Measurements from ENCODE around the gene SCAF4.

Gene SCAF4, protein sequence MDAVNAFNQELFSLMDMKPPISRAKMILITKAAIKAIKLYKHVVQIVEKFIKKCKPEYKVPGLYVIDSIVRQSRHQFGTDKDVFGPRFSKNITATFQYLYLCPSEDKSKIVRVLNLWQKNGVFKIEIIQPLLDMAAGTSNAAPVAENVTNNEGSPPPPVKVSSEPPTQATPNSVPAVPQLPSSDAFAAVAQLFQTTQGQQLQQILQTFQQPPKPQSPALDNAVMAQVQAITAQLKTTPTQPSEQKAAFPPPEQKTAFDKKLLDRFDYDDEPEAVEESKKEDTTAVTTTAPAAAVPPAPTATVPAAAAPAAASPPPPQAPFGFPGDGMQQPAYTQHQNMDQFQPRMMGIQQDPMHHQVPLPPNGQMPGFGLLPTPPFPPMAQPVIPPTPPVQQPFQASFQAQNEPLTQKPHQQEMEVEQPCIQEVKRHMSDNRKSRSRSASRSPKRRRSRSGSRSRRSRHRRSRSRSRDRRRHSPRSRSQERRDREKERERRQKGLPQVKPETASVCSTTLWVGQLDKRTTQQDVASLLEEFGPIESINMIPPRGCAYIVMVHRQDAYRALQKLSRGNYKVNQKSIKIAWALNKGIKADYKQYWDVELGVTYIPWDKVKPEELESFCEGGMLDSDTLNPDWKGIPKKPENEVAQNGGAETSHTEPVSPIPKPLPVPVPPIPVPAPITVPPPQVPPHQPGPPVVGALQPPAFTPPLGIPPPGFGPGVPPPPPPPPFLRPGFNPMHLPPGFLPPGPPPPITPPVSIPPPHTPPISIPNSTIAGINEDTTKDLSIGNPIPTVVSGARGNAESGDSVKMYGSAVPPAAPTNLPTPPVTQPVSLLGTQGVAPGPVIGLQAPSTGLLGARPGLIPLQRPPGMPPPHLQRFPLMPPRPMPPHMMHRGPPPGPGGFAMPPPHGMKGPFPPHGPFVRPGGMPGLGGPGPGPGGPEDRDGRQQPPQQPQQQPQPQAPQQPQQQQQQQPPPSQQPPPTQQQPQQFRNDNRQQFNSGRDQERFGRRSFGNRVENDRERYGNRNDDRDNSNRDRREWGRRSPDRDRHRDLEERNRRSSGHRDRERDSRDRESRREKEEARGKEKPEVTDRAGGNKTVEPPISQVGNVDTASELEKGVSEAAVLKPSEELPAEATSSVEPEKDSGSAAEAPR

DNA sequence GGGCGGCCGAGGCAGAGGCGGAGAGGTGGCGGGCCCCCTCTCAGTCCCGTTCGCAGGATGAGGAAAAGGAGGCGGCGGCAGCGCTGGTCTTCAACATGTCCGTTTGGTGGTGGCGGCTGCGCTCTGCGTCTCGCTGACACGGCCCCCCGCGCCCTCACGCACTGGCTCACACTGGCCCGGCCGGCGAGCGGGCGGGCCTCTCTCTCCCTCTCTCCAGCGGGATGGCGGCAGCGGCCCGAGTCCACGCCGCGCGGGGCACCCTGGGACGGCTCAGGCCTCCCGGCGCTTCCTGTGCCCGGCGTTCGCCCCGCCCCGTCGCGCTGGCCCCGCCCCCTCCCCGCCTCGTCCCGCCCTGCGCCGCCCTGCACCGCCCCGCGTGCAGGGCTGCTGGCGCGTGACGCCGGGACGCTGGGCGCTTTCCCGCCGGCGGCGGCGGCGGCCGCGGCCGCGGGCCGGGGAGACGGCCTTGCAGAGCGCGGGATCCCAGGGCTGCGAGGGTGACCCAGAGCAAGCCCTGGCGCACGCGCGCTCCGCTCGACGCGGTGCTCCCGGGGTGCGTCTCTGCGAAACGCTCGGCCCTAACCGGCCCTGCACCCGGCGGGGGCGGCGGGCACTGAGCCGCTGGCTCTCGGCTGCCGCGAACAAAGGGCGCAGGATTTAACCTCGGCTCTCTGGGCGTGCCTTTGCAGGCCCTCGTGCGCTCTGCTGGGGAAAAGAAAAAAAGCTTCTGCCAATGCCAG, at the start of gene SCAF4:
TSS of gene SCAF4 (minus strand) at position 262 of the 740 bp plus-strand sequence. CDS start 426 bp downstream, outside the sequence.
- TF ChIP-seq, protein P1, sequence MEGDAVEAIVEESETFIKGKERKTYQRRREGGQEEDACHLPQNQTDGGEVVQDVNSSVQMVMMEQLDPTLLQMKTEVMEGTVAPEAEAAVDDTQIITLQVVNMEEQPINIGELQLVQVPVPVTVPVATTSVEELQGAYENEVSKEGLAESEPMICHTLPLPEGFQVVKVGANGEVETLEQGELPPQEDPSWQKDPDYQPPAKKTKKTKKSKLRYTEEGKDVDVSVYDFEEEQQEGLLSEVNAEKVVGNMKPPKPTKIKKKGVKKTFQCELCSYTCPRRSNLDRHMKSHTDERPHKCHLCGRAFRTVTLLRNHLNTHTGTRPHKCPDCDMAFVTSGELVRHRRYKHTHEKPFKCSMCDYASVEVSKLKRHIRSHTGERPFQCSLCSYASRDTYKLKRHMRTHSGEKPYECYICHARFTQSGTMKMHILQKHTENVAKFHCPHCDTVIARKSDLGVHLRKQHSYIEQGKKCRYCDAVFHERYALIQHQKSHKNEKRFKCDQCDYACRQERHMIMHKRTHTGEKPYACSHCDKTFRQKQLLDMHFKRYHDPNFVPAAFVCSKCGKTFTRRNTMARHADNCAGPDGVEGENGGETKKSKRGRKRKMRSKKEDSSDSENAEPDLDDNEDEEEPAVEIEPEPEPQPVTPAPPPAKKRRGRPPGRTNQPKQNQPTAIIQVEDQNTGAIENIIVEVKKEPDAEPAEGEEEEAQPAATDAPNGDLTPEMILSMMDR (IDR thresholded peaks at IDR 0.05) = no peak
- Histone ChIP-seq H3K4me3 (peak within 1 kb of the TSS; percentile 94), H3K27ac (peak within 1 kb of the TSS; percentile 96 to 98)
- DNase-seq (ENCODE audit: low spot score) = peak; percentile 93

DNA sequence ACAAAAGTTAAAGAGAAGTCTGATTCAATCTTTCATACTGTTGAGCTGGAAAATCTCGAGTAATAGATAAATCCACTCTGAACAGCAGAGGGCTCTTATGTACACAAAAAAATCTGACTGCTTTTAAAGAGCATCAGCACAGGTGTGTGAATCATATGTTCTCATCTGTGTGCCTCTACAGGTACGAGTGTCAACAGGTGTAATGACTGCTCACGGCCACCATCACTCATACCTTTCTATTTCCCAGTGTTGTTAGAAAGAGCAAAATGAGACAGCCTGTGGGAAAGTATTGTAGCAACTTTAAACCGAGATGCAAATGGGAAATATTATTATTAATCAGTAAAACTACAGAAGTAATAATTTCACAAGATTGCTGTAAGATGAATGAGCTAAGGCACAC, 49.0 kb upstream of the SCAF4 start:
- TF ChIP-seq, protein P1 (IDR thresholded peaks at IDR 0.05) = no peak
- Histone ChIP-seq H3K4me3 (no peak overlapping the region), H3K27ac (no peak overlapping the region)
- DNase-seq (ENCODE audit: low spot score) = no peak

DNA sequence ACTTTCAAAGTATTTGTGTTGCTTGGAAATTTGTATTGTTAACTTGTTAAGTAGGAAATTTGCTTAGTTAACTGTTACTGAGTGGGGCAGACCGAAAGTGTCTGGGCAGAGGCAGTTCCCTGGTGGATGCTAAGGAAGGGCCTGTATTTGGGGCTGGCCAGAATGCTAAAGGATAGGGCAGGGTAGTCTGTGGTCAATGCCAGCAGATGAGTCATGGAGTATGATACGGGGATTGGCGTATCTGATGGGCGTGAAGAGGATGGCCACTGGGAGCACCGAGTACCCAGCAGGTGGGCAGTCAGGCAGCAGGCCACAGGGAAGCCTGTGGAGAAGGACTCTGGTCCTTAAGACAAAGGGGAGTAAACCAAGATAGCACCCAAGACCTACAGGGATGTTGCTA, 46.6 kb upstream of the SCAF4 start:
- no peak overlapping the region for H3K4me3 ChIP-seq
- DNase-seq (ENCODE audit: low spot score) = no peak
- TF ChIP-seq, protein P1 (IDR thresholded peaks at IDR 0.05) = no peak
- H3K27ac ChIP-seq = no peak overlapping the region

DNA sequence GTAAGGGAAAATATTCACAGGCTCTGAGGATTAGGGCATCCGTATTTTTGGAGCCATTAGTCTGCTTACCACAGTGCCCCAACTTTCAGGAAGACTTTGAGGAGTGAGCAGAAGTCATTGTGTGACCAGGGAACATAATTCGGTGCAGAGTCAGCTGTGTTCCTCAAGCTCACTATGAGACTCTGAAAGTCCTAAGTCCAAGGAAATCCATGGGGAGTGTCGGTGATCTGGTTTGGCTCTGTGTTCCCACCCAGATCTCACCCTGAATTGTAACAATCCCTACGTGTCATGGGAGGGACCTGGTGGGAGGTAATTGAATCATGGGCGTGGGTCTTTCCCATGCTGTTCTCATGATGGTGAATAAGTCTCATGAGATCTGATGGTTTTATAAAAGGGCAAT, 45.9 kb upstream of the SCAF4 start:
- DNase-seq (ENCODE audit: low spot score) = no peak
- TF ChIP-seq, protein P1 (IDR thresholded peaks at IDR 0.05) = no peak

DNA sequence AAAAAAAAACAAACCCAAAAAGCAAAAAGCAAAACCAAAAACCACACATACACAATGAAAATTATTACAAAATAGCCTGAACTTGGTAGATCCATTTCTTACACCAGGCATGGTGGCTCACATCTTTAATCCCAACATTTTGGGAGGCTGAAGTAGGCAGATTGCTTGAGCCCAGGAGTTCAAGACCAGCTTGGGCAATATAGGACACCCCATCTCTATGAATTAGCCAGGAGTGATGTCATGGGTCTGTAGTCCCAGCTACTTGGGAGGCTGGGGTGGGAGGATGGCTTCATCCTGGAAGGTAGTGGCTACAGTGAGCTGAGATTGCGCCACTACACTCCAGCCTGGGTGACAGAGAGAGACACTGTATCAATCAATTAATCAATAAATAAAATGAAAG, 42.1 kb upstream of the SCAF4 start:
- Histone ChIP-seq H3K27ac (no peak overlapping the region), H3K4me3 (no peak overlapping the region)
- TF ChIP-seq, protein P1 (IDR thresholded peaks at IDR 0.05) = no peak
- no peak for DNase-seq (ENCODE audit: low spot score)

More for the DNA sequence above, 45.9 kb upstream of the SCAF4 start:
- Histone ChIP-seq H3K4me3 (no peak overlapping the region), H3K27ac (no peak overlapping the region)

All from coronary artery (tissue), 2 donors.